ENCODE results near the gene PTPN1. TPM values are rescaled to one million over a fixed set of nuclear protein-coding genes. Genes with fewer than 3 reads are reported as not detected.

PTPN1 gene
- total RNA-seq, 1 experiment from 2014 or later = 30.8 TPM

DNA sequence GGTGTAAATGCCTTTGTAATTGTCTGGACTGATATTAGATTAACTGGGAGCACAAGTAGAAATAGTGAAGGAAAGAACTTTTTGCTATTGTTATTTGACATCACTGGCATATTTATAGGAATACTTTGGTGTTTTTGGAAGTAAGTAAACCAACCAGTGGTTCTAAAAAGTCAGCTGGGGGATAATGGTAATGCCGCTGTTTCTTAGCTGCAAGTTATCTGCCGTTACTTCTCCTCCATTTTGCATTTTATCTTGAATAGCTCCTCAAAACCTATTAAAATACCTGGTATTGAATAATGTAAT lies 3.8 kb downstream of the PTPN1 start:
- Mint-ChIP-seq H3K27ac (no peak overlapping the region), H3K27me3 (ENCODE audit: low read depth) (no peaks in the 10 kb centered on the region), H3K4me1 (peaks cover 16 to 22% of the 10 kb centered on the region in 2 experiments)

More for the DNA sequence above, 3.8 kb downstream of the PTPN1 start:
- Histone ChIP-seq H4K8ac (replicated peaks; ENCODE audit: insufficient read length, low read depth, low read length) (no peak overlapping the region), H2BK120ac (ENCODE audit: low read depth, low read length, poor library complexity, severe bottlenecking) (no peak overlapping the region), H4K5ac (ENCODE audit: insufficient read length, low read depth, low read length) (no peak overlapping the region), H3K14ac (ENCODE audit: insufficient read depth, low read length) (no peak overlapping the region), H4K20me1 (ENCODE audit: control insufficient read depth, insufficient read depth, insufficient read length) (no peaks in the 10 kb centered on the region), H3K27ac (ENCODE audit: insufficient read length, low read depth, low read length) (no peak overlapping the region), H3K18ac (ENCODE audit: insufficient read length, low read depth, low read length) (no peak overlapping the region), H3K23me2 (ENCODE audit: insufficient read length, low read depth, low read length, poor library complexity, severe bottlenecking) (peaks cover 9% of the 10 kb centered on the region), H2BK20ac (ENCODE audit: low read depth, low read length, poor library complexity, severe bottlenecking) (no peak overlapping the region), H3K9ac (ENCODE audit: extremely low read depth, insufficient read length, low read length) (no peak overlapping the region), H2AK5ac (ENCODE audit: insufficient read length, low read length) (no peak overlapping the region), H2AFZ (ENCODE audit: low read length) (no peak overlapping the region), H3K56ac (ENCODE audit: insufficient read length, low read depth, low read length) (no peak overlapping the region), H2BK5ac (ENCODE audit: insufficient read length, low read length) (no peak overlapping the region), H2BK15ac (ENCODE audit: low read depth, low read length) (no peak overlapping the region), H4K91ac (ENCODE audit: insufficient read length, low read depth, low read length) (no peak overlapping the region), H3T11ph (ENCODE audit: low read length) (no peak overlapping the region), H3K4me1 (ENCODE audit: insufficient read depth, low read length) (no peaks in the 10 kb centered on the region), H3K9me3 (ENCODE audit: control insufficient read depth, low read depth, low read length) (no peaks in the 10 kb centered on the region), H2BK12ac (ENCODE audit: insufficient read length, low read depth, low read length) (no peak overlapping the region), H3K4me2 (ENCODE audit: insufficient read depth, insufficient read length, low read length) (no peak overlapping the region), H3K79me1 (ENCODE audit: insufficient read depth, low read depth, low read length, poor library complexity, severe bottlenecking) (peaks cover 3% of the 10 kb centered on the region), H3K79me2 (ENCODE audit: insufficient read depth, low read length) (peaks cover 16% of the 10 kb centered on the region; the same call in 1 of the 2 replicates), H3K23ac (ENCODE audit: insufficient read length, low read depth, low read length) (no peak overlapping the region), H3K4ac (ENCODE audit: low read depth, low read length) (no peak overlapping the region), H3K27me3 (ENCODE audit: insufficient read depth, low read length) (no peaks in the 10 kb centered on the region)
- H3K9me3 Mint-ChIP-seq = no peaks in the 10 kb centered on the region
- TF ChIP-seq, protein P1, sequence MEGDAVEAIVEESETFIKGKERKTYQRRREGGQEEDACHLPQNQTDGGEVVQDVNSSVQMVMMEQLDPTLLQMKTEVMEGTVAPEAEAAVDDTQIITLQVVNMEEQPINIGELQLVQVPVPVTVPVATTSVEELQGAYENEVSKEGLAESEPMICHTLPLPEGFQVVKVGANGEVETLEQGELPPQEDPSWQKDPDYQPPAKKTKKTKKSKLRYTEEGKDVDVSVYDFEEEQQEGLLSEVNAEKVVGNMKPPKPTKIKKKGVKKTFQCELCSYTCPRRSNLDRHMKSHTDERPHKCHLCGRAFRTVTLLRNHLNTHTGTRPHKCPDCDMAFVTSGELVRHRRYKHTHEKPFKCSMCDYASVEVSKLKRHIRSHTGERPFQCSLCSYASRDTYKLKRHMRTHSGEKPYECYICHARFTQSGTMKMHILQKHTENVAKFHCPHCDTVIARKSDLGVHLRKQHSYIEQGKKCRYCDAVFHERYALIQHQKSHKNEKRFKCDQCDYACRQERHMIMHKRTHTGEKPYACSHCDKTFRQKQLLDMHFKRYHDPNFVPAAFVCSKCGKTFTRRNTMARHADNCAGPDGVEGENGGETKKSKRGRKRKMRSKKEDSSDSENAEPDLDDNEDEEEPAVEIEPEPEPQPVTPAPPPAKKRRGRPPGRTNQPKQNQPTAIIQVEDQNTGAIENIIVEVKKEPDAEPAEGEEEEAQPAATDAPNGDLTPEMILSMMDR (conservative IDR thresholded peaks at IDR 0.05) = no peak
- no CpG with 5 or more reads among the region's 2 CpGs for WGBS (ENCODE audit: extremely low coverage, insufficient read length, low lambda C conversion rate)
- H3K36me3 Mint-ChIP-seq (ENCODE audit: insufficient read depth in 1 of 3, low read depth in 3 of 3) = no peaks in the 10 kb centered on the region
- DNase-seq = no peak
- H3K4me3 Mint-ChIP-seq = no peak overlapping the region; a peak in 1 of 5 replicates
